Hepatocyte (in vitro differentiated cells): Measurements from ENCODE around the gene RNASE7.

Experiments used
- EZH2 ChIP-seq: fragments of 200-600 bp; sonication (generic); IDR thresholded peaks from 2 replicates; pipeline ENCODE4 v1.6.1; 2016; ENCODE audit warnings: antibody characterized with exemption, mild to moderate bottlenecking, borderline replicate concordance
- TF ChIP-seq, protein P1 (sequence below): fragments of 200-600 bp; sonication (generic); IDR thresholded peaks from 2 replicates; pipeline ENCODE4 v1.5.1; 2016; ENCODE audit warnings: antibody characterized with exemption, mild to moderate bottlenecking; ENCODE audit not compliant: poor library complexity

DNA sequence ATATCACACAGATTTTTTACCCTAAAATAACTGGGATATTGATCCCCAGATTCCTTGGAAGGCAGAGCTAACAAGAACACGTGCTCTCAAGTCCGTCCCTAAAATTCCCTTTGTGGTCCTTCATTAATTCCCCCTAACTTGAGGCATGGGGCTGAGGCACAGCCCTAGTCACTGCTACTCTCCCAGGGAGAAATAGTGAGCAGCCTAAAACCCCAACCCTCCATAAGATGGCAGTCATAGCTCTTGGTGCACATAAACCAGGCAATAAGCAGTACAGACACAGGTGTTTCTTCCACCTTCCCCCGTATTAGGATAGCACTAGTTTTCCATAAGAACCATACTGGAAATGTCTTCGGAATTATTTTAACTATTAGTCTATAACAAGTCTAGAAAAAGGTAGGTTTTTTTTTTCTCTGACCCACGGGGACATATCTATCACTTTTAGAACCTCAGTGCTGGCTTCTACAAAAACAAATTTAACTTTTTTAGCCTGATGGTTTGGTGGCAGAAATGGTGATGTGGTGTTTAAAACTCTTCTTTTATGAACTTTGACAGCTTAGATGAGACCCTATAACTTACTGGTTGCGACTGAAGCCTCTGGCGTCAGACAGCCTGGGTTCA is 24.8 kb downstream of the RNASE7 start:
- TF ChIP-seq, protein P1, sequence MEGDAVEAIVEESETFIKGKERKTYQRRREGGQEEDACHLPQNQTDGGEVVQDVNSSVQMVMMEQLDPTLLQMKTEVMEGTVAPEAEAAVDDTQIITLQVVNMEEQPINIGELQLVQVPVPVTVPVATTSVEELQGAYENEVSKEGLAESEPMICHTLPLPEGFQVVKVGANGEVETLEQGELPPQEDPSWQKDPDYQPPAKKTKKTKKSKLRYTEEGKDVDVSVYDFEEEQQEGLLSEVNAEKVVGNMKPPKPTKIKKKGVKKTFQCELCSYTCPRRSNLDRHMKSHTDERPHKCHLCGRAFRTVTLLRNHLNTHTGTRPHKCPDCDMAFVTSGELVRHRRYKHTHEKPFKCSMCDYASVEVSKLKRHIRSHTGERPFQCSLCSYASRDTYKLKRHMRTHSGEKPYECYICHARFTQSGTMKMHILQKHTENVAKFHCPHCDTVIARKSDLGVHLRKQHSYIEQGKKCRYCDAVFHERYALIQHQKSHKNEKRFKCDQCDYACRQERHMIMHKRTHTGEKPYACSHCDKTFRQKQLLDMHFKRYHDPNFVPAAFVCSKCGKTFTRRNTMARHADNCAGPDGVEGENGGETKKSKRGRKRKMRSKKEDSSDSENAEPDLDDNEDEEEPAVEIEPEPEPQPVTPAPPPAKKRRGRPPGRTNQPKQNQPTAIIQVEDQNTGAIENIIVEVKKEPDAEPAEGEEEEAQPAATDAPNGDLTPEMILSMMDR: peak; percentile 19
- TF ChIP-seq EZH2: no peak
